Liver (tissue), 9 donors: ENCODE results near the gene CLIC3. TPM values are rescaled to one million over a fixed set of nuclear protein-coding genes. Genes with fewer than 3 reads are reported as not detected.

Experiments used
- DNase-seq: peaks from one replicate; pipeline ENCODE4 v3.0.0-alpha.2; 2017; ENCODE audit warnings: low spot score
- H3K27ac ChIP-seq, 2 donors: one replicate each; pipeline ENCODE4 v1.7.0; 2013; ENCODE audit warnings: inconsistent platforms in 2 of 2, low read length in 2 of 2, control low read depth in 1 of 2, low read depth in 1 of 2, mild to moderate bottlenecking in 1 of 2
- H3K27me3 ChIP-seq, 4 donors: one replicate each; pipeline versions ENCODE4 v1.6.1 to v1.7.0; 2013; ENCODE audit warnings: low read length in 3 of 4, inconsistent platforms in 1 of 4, mild to moderate bottlenecking in 1 of 4, moderate library complexity in 1 of 4; ENCODE audit not compliant: control insufficient read depth in 4 of 4, insufficient read depth in 4 of 4
- H3K36me3 ChIP-seq, 4 donors: one replicate each; pipeline versions ENCODE4 v1.6.1 to v1.7.0; 2013; ENCODE audit warnings: low read length in 3 of 4, mild to moderate bottlenecking in 3 of 4, low read depth in 1 of 4, moderate library complexity in 1 of 4; ENCODE audit not compliant: control insufficient read depth in 4 of 4, insufficient read depth in 3 of 4
- H3K4me1 ChIP-seq, 4 donors: one replicate each; pipeline versions ENCODE4 v1.6.1 to v1.7.0; 2013; ENCODE audit warnings: low read length in 3 of 4, mild to moderate bottlenecking in 3 of 4, moderate library complexity in 1 of 4; ENCODE audit not compliant: control insufficient read depth in 4 of 4, insufficient read depth in 4 of 4
- H3K4me3 ChIP-seq, 3 donors: one replicate each; pipeline versions ENCODE4 v1.6.1 to v1.7.0; 2013; ENCODE audit warnings: low read length in 3 of 3, control low read depth in 1 of 3, low read depth in 1 of 3, mild to moderate bottlenecking in 1 of 3
- H3K9ac ChIP-seq, 2 donors: one replicate each; pipeline ENCODE4 v1.7.0; 2013; ENCODE audit warnings: low read length in 2 of 2, mild to moderate bottlenecking in 2 of 2, moderate library complexity in 2 of 2, control low read depth in 1 of 2, low read depth in 1 of 2
- H3K9me3 ChIP-seq, 4 donors: one replicate each; pipeline versions ENCODE4 v1.6.1 to v1.7.0; 2013; ENCODE audit warnings: low read length in 3 of 4; ENCODE audit not compliant: control insufficient read depth in 4 of 4
- CTCF ChIP-seq: fragments of 150-350 bp; IDR thresholded peaks from 2 replicates; pipeline ENCODE4 v1.5.1; 2017; ENCODE audit warnings: improper control_type of control experiment, low read depth, low read length; ENCODE audit not compliant: missing input control
- EGR1 ChIP-seq, 2 donors: IDR thresholded peaks; 2 replicates each; pipeline ENCODE4 v1.6.1; 2016 to 2018; ENCODE audit warnings: antibody characterized with exemption in 2 of 2, low read depth in 2 of 2
- FOXA1 ChIP-seq: IDR thresholded peaks from 2 replicates; pipeline ENCODE4 v1.6.1; 2016; ENCODE audit warnings: antibody characterized with exemption
- FOXA2 ChIP-seq: IDR thresholded peaks from 2 replicates; pipeline ENCODE4 v1.6.1; 2016; ENCODE audit warnings: antibody characterized with exemption
- GABPA ChIP-seq, 2 donors: IDR thresholded peaks in 1 of 2; conservative IDR thresholded peaks in 1 of 2; 2 replicates each; pipeline ENCODE4 v1.6.1; 2016; ENCODE audit warnings: antibody characterized with exemption in 2 of 2, mild to moderate bottlenecking in 1 of 2, moderate library complexity in 1 of 2
- HNF4A ChIP-seq, 2 donors: conservative IDR thresholded peaks; 2 replicates each; pipeline ENCODE4 v1.6.1; 2016; ENCODE audit warnings: antibody characterized with exemption in 2 of 2, mild to moderate bottlenecking in 2 of 2
- JUND ChIP-seq, 2 donors: IDR thresholded peaks; 2 replicates each; pipeline ENCODE4 v1.6.1; 2016; ENCODE audit warnings: antibody characterized with exemption in 2 of 2
- NR2F2 ChIP-seq: IDR thresholded peaks from 2 replicates; pipeline ENCODE4 v1.6.1; 2016; ENCODE audit warnings: antibody characterized with exemption
- RAD21 ChIP-seq, 2 donors: IDR thresholded peaks; 2 replicates each; pipeline ENCODE4 v1.6.1; 2016; ENCODE audit warnings: antibody characterized with exemption in 2 of 2, mild to moderate bottlenecking in 2 of 2
- RXRA ChIP-seq, 2 donors: IDR thresholded peaks; 2 replicates each; pipeline ENCODE4 v1.6.1; 2017 to 2018; ENCODE audit warnings: antibody characterized with exemption in 2 of 2, mild to moderate bottlenecking in 1 of 2
- TAF1 ChIP-seq: conservative IDR thresholded peaks from 2 replicates; pipeline ENCODE4 v1.6.1; 2016; ENCODE audit warnings: antibody characterized with exemption, mild to moderate bottlenecking
- YY1 ChIP-seq: IDR thresholded peaks from 2 replicates; pipeline ENCODE4 v1.6.1; 2016; ENCODE audit warnings: antibody characterized with exemption, mild to moderate bottlenecking
- ZBTB33 ChIP-seq: IDR thresholded peaks from 2 replicates; pipeline ENCODE4 v1.6.1; 2016; ENCODE audit warnings: antibody characterized with exemption
- WGBS: extraction: QIAGEN DNeasy Blood & Tissue Kit; methylation state at CpG from one replicate; pipeline ENCODE4 v1.1.7; 2013; 5-methylcytosine and 5-hydroxymethylcytosine counted together
- polyA plus RNA-seq, 2 donors: library from polyadenylated mRNA; stranded (reverse) in 1 of 2; unstranded in 1 of 2; fragments of 200-250 nt in 1 of 2; fragments of >200 nt in 1 of 2; fragmentation: Nextera tagmentation in 1 of 2; extraction: Ambion mirVana in 1 of 2; gene quantifications; one replicate each; pipeline versions ENCODE4 v1.2.1 to v1.2.3, GENCODE V29; 2013 to 2015
- total RNA-seq, 2 donors: library from RNA; depleted of rRNA; stranded (reverse); fragments of >200 nt; gene quantifications; one replicate each; pipeline ENCODE4 v1.2.3, GENCODE V29; 2014
- TF ChIP-seq, protein P1 (sequence below): IDR thresholded peaks from 2 replicates; pipeline ENCODE4 v1.6.1; 2016; ENCODE audit warnings: antibody characterized with exemption
- TF ChIP-seq, protein P2 (sequence below): IDR thresholded peaks from 2 replicates; pipeline ENCODE4 v1.6.1; 2016; ENCODE audit warnings: antibody characterized with exemption
- TF ChIP-seq, protein P3 (sequence below): IDR thresholded peaks from 2 replicates; pipeline ENCODE4 v1.6.1; 2016; ENCODE audit warnings: antibody characterized with exemption, mild to moderate bottlenecking
- donor health status: healthy.
- donor health status: healthy.
- donor health status: healthy.
- donor health status: healthy.
- donor health status: healthy.

CLIC3 gene
- total and polyA plus RNA-seq, 4 donors = 0.33 to 0.83 (median 0.40) TPM

DNA sequence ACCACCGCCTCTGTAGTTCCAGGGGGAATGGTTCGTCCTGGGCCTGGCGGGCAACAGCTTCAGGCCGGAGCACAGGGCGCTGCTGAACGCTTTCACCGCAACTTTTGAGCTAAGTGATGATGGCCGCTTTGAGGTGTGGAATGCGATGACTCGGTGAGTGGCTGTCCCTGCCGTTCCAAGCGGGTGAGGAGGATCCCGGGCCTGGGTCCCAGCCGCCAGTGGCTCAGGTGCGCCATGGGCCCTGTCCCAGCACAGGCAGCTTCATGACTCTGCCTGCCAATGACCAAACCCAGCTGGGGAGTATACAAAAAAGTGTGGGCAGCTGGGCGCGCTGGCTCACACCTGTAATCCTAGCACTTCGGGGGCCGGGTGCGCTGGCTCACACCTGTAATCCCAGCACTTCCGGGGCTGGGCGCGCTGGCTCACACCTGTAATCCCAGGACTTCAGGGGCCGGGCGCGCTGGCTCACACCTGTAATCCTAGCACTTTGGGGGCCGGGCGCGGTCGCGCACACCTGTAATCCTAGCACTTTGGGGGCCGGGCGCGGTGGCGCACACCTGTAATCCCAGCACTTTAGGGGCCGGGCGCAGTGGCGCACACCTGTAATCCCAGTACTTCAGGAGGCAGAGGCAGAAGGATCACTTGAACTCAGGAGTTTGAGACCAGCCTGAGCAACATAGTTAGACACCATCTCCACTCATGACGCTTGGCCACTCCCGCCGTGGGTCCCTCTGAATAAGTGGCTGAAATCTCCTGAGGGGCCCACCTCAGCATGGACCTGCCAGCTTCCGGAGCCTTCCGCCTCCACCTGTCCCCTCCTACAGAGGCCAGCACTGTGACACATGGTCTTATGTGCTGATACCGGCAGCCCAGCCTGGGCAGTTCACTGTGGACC is 43.2 kb downstream of the CLIC3 start:
- Histone ChIP-seq H3K4me3 (no peak overlapping the region), H3K27ac (no peak overlapping the region), H3K27me3 (no peaks in the 10 kb centered on the region), H3K9ac (no peak overlapping the region), H3K9me3 (no peaks in the 10 kb centered on the region), H3K36me3 (no peaks in the 10 kb centered on the region), H3K4me1 (peaks cover 2 to 19% (median 8%) of the 10 kb centered on the region in 4 donors)
- WGBS = 94% methylated on average over 44 of the region's 44 CpGs
- no peak for DNase-seq
- TF ChIP-seq, protein P1, sequence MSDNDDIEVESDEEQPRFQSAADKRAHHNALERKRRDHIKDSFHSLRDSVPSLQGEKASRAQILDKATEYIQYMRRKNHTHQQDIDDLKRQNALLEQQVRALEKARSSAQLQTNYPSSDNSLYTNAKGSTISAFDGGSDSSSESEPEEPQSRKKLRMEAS = no peak
- TF ChIP-seq, protein P2, sequence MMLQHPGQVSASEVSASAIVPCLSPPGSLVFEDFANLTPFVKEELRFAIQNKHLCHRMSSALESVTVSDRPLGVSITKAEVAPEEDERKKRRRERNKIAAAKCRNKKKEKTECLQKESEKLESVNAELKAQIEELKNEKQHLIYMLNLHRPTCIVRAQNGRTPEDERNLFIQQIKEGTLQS = no peak
- TF ChIP-seq YY1 (no peak), RXRA (IDR thresholded peaks at IDR 0.05) (no peak), RAD21 (IDR thresholded peaks at IDR 0.05) (no peak), JUND (IDR thresholded peaks at IDR 0.05) (no peak), NR2F2 (no peak), FOXA1 (no peak), GABPA (IDR thresholded peaks at IDR 0.05 in 1 of 2, conservative IDR thresholded peaks at IDR 0.05 in 1 of 2) (no peak), TAF1 (no peak), ZBTB33 (no peak), FOXA2 (no peak), HNF4A (conservative IDR thresholded peaks at IDR 0.05) (no peak), EGR1 (IDR thresholded peaks at IDR 0.05; ENCODE audit: low read depth in 2 of 2) (no peak), CTCF (no peak)
- TF ChIP-seq, protein P3, sequence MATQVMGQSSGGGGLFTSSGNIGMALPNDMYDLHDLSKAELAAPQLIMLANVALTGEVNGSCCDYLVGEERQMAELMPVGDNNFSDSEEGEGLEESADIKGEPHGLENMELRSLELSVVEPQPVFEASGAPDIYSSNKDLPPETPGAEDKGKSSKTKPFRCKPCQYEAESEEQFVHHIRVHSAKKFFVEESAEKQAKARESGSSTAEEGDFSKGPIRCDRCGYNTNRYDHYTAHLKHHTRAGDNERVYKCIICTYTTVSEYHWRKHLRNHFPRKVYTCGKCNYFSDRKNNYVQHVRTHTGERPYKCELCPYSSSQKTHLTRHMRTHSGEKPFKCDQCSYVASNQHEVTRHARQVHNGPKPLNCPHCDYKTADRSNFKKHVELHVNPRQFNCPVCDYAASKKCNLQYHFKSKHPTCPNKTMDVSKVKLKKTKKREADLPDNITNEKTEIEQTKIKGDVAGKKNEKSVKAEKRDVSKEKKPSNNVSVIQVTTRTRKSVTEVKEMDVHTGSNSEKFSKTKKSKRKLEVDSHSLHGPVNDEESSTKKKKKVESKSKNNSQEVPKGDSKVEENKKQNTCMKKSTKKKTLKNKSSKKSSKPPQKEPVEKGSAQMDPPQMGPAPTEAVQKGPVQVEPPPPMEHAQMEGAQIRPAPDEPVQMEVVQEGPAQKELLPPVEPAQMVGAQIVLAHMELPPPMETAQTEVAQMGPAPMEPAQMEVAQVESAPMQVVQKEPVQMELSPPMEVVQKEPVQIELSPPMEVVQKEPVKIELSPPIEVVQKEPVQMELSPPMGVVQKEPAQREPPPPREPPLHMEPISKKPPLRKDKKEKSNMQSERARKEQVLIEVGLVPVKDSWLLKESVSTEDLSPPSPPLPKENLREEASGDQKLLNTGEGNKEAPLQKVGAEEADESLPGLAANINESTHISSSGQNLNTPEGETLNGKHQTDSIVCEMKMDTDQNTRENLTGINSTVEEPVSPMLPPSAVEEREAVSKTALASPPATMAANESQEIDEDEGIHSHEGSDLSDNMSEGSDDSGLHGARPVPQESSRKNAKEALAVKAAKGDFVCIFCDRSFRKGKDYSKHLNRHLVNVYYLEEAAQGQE = no peak
